ENCODE measurements around the gene GBP6.

GBP6 gene

DNA sequence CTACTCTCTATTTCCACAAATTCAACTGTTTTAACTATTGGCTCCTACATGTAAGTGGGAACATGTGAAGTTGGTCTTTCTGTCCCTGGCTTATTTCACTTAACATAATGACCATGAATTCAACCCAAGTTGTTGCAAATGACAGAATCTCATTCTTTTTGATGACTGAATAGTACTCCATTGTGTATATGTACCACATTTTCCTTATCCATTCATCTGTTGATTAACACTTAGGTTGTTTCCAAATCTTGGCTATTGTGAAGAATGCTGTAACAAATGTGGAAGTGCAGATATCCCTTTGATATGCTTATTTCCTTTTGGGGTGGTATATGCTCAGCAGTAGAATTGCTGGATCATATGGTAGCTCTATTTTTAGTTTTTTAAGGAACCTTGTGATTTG, 33.0 kb downstream of the GBP6 start:
- no peak for ATAC-seq
- TF ChIP-seq ZFP30 (CRISPR knock-in tag; IDR thresholded peaks at IDR 0.05) (no peak), ZNF8 (CRISPR knock-in tag; IDR thresholded peaks at IDR 0.05) (peak; percentile 57; the same call in 1 of the 2 replicates), SNAI2 (CRISPR knock-in tag; IDR thresholded peaks at IDR 0.05) (no peak), OSR1 (CRISPR knock-in tag; IDR thresholded peaks at IDR 0.05) (no peak)

DNA sequence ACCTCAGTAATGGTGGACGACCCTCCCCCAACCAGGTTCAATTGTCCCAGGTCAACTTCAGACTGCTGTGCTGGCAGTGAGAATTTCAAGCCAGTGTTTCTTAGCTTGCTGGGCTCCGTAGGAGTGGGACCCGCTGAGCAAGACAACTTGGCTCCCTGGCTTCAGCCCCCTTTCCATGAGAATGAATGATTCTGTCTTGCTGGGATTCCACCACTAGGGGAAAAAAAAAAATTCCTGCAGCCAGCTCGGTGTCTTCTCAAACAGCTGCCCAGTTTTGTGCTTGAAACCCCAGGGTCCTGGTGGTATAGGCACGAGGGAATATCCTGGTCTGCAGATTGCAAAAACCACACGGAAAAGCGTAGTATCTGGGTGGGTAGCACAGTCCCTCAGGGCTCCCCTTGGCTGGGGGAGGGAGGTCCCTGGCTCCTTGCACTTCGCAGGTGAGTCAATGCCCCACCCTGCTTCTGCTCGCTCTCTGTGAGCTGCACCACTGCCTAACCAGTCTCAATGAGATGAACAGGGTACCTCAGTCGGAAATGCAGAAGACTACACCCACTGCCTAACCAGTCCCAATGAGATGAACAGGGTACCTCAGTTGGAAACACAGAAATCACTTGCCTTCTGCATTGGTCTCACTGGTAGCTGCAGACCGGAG, 41.5 kb downstream of the GBP6 start:
- TF ChIP-seq, protein P1, sequence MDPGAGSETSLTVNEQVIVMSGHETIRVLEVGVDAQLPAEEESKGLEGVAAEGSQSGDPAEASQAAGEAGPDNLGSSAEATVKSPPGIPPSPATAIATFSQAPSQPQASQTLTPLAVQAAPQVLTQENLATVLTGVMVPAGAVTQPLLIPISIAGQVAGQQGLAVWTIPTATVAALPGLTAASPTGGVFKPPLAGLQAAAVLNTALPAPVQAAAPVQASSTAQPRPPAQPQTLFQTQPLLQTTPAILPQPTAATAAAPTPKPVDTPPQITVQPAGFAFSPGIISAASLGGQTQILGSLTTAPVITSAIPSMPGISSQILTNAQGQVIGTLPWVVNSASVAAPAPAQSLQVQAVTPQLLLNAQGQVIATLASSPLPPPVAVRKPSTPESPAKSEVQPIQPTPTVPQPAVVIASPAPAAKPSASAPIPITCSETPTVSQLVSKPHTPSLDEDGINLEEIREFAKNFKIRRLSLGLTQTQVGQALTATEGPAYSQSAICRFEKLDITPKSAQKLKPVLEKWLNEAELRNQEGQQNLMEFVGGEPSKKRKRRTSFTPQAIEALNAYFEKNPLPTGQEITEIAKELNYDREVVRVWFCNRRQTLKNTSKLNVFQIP (CRISPR knock-in tag; IDR thresholded peaks at IDR 0.05; ENCODE audit: borderline replicate concordance, low read depth), result no peak
- TF ChIP-seq SNAI2 (CRISPR knock-in tag; IDR thresholded peaks at IDR 0.05) (no peak), ZNF8 (CRISPR knock-in tag; IDR thresholded peaks at IDR 0.05) (no peak), TOX (CRISPR knock-in tag; IDR thresholded peaks at IDR 0.05; ENCODE audit: borderline replicate concordance) (no peak), ZFP3 (CRISPR knock-in tag; IDR thresholded peaks at IDR 0.05) (no peak), ZC3H10 (CRISPR knock-in tag; IDR thresholded peaks at IDR 0.05) (no peak), BACH2 (CRISPR knock-in tag; IDR thresholded peaks at IDR 0.05; ENCODE audit: borderline replicate concordance) (no peak), OSR1 (CRISPR knock-in tag; IDR thresholded peaks at IDR 0.05) (no peak), TCF4 (CRISPR knock-in tag; IDR thresholded peaks at IDR 0.05; ENCODE audit: borderline replicate concordance) (no peak), CREB5 (CRISPR knock-in tag; IDR thresholded peaks at IDR 0.05; ENCODE audit: low read depth) (no peak), GLIS3 (CRISPR knock-in tag; IDR thresholded peaks at IDR 0.05) (no peak), ZFP30 (CRISPR knock-in tag; IDR thresholded peaks at IDR 0.05) (no peak), ZNF70 (CRISPR knock-in tag; IDR thresholded peaks at IDR 0.05) (no peak), RARB (CRISPR knock-in tag; IDR thresholded peaks at IDR 0.05) (no peak), PATZ1 (CRISPR knock-in tag; IDR thresholded peaks at IDR 0.05; ENCODE audit: borderline replicate concordance) (no peak)
- TF ChIP-seq, protein P2, sequence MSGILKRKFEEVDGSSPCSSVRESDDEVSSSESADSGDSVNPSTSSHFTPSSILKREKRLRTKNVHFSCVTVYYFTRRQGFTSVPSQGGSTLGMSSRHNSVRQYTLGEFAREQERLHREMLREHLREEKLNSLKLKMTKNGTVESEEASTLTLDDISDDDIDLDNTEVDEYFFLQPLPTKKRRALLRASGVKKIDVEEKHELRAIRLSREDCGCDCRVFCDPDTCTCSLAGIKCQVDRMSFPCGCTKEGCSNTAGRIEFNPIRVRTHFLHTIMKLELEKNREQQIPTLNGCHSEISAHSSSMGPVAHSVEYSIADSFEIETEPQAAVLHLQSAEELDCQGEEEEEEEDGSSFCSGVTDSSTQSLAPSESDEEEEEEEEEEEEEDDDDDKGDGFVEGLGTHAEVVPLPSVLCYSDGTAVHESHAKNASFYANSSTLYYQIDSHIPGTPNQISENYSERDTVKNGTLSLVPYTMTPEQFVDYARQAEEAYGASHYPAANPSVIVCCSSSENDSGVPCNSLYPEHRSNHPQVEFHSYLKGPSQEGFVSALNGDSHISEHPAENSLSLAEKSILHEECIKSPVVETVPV (CRISPR knock-in tag; IDR thresholded peaks at IDR 0.05), result no peak
- ATAC-seq, result no peak

GRCh38 chr1:89407360-89407759, 43.5 kb downstream of the GBP6 start:
- TF ChIP-seq, protein P1 (CRISPR knock-in tag; IDR thresholded peaks at IDR 0.05; ENCODE audit: borderline replicate concordance, low read depth), result no peak
- no peak for TF ChIP-seq ZFP3 (CRISPR knock-in tag; IDR thresholded peaks at IDR 0.05)
- TF ChIP-seq TCF4 (CRISPR knock-in tag; IDR thresholded peaks at IDR 0.05; ENCODE audit: borderline replicate concordance), result no peak
- TF ChIP-seq, protein P3, sequence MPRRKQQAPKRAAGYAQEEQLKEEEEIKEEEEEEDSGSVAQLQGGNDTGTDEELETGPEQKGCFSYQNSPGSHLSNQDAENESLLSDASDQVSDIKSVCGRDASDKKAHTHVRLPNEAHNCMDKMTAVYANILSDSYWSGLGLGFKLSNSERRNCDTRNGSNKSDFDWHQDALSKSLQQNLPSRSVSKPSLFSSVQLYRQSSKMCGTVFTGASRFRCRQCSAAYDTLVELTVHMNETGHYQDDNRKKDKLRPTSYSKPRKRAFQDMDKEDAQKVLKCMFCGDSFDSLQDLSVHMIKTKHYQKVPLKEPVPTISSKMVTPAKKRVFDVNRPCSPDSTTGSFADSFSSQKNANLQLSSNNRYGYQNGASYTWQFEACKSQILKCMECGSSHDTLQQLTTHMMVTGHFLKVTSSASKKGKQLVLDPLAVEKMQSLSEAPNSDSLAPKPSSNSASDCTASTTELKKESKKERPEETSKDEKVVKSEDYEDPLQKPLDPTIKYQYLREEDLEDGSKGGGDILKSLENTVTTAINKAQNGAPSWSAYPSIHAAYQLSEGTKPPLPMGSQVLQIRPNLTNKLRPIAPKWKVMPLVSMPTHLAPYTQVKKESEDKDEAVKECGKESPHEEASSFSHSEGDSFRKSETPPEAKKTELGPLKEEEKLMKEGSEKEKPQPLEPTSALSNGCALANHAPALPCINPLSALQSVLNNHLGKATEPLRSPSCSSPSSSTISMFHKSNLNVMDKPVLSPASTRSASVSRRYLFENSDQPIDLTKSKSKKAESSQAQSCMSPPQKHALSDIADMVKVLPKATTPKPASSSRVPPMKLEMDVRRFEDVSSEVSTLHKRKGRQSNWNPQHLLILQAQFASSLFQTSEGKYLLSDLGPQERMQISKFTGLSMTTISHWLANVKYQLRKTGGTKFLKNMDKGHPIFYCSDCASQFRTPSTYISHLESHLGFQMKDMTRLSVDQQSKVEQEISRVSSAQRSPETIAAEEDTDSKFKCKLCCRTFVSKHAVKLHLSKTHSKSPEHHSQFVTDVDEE (CRISPR knock-in tag; IDR thresholded peaks at IDR 0.05), result no peak
- TF ChIP-seq ZNF8 (CRISPR knock-in tag; IDR thresholded peaks at IDR 0.05), result no peak
- TF ChIP-seq CREB5 (CRISPR knock-in tag; IDR thresholded peaks at IDR 0.05; ENCODE audit: low read depth), result no peak
- ATAC-seq, result peak; percentile 33; the same call in 1 of the 3 replicates

- ATAC-seq, result peak; percentile 27
Measured at GRCh38 chr1:89407768-89408167, 43.9 kb downstream of the GBP6 start.
